MM.1S (cell line): ENCODE data around the gene AGTRAP.

Experiments used
- DNase-seq: peaks from one replicate; pipeline ENCODE4 v3.0.0-alpha.2; 2015
- H2AFZ ChIP-seq: fragments of 300-600 bp; sonication (generic); 2 replicates; pipeline ENCODE4 v1.6.0; 2016; ENCODE audit warnings: antibody characterized with exemption, low read length
- H3F3A ChIP-seq: fragments of 300-600 bp; sonication (generic); 2 replicates; pipeline ENCODE4 v1.6.1; 2016; ENCODE audit warnings: mild to moderate bottlenecking, antibody characterized with exemption, low read length, moderate library complexity, mixed read lengths; ENCODE audit not compliant: insufficient read depth
- H3K27ac ChIP-seq: fragments of 300-600 bp; sonication (generic); 2 replicates; pipeline ENCODE4 v1.5.1; 2016; ENCODE audit warnings: mild to moderate bottlenecking, low read length
- H3K27me3 ChIP-seq: fragments of 300-600 bp; sonication (generic); replicated peaks from 2 replicates; pipeline ENCODE4 v1.6.0; 2016; ENCODE audit warnings: low read length; ENCODE audit not compliant: insufficient read depth
- H3K36me3 ChIP-seq: fragments of 300-600 bp; sonication (generic); replicated peaks from 2 replicates; pipeline ENCODE4 v1.6.1; 2016; ENCODE audit warnings: mild to moderate bottlenecking, low read length, mixed read lengths; ENCODE audit not compliant: insufficient read depth
- H3K4me1 ChIP-seq: fragments of 300-600 bp; sonication (generic); 2 replicates; pipeline ENCODE4 v1.6.1; 2016; ENCODE audit warnings: low read length, mixed read lengths
- H3K4me2 ChIP-seq: fragments of 300-600 bp; sonication (generic); 2 replicates; pipeline ENCODE4 v1.6.0; 2016; ENCODE audit warnings: low read depth, low read length
- H3K4me3 ChIP-seq: fragments of 300-600 bp; sonication (generic); 2 replicates; pipeline ENCODE4 v1.5.1; 2016; ENCODE audit warnings: low read length, mixed read lengths
- H3K79me2 ChIP-seq: fragments of 300-600 bp; sonication (generic); 2 replicates; pipeline ENCODE4 v1.6.1; 2016; ENCODE audit warnings: mixed run types, low read length, mixed read lengths
- H3K9ac ChIP-seq: fragments of 300-600 bp; sonication (generic); 2 replicates; pipeline ENCODE4 v1.6.1; 2016; ENCODE audit warnings: low read length, mixed read lengths
- H3K9me2 ChIP-seq: fragments of 300-600 bp; sonication (generic); replicated peaks from 2 replicates; pipeline ENCODE4 v1.6.1; 2016; ENCODE audit warnings: mild to moderate bottlenecking, low read length, mixed read lengths; ENCODE audit not compliant: insufficient read depth
- H3K9me3 ChIP-seq: fragments of 300-600 bp; sonication (generic); replicated peaks from 2 replicates; pipeline ENCODE4 v1.6.1; 2016; ENCODE audit warnings: mild to moderate bottlenecking, low read length, mixed read lengths; ENCODE audit not compliant: insufficient read depth
- H4K20me1 ChIP-seq: fragments of 300-600 bp; sonication (generic); 2 replicates; pipeline ENCODE4 v1.6.1; 2016; ENCODE audit warnings: mild to moderate bottlenecking, low read length, moderate library complexity, mixed read lengths; ENCODE audit not compliant: insufficient read depth
- EZH2 ChIP-seq: fragments of 300-600 bp; sonication (generic); optimal IDR thresholded peaks from 2 replicates; pipeline ENCODE3; 2017; ENCODE audit warnings: low read depth, mild to moderate bottlenecking, antibody characterized with exemption, low read length, mixed read lengths
- EZH2phosphoT487 ChIP-seq: fragments of 300-600 bp; sonication (generic); IDR thresholded peaks from 2 replicates; pipeline ENCODE4 v1.6.1; 2018; ENCODE audit warnings: antibody characterized with exemption, low read length
- TF ChIP-seq, protein P1 (sequence below): fragments of 300-600 bp; sonication (generic); IDR thresholded peaks from 2 replicates; pipeline ENCODE4 v1.5.1; 2016; ENCODE audit warnings: antibody characterized with exemption, low read length, mixed read lengths

The AGTRAP gene

DNA sequence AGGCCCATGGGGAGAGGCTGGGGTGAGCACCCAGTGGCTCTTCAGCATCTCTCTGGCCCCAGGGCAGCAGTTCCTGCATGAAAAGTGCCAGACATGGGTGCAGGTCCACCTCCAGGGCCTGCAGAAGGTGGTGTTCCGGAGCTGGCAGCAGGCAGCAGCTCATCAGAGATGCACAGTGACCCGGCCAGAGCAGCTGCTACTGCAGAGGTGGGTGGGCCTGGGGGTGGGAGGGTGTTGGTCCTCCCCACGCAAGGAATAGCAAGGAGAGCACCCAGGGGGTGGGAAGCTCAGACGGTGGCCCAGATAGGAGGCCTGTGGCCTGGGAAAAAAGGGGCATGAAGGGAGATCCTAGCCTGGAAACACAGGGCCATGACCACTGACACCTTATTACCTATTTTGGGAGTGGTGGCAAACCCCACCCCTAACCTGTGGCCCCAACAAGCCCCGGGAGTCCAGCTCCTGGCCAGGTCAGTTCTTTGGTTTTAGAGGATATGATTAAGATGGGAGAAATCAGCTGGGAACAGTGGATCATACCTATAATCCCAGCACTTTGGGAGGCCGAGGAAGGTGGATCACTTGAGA lies 46.3 kb downstream of the AGTRAP start:
- TF ChIP-seq EZH2phosphoT487 (no peak), EZH2 (no peak)
- TF ChIP-seq, protein P1, sequence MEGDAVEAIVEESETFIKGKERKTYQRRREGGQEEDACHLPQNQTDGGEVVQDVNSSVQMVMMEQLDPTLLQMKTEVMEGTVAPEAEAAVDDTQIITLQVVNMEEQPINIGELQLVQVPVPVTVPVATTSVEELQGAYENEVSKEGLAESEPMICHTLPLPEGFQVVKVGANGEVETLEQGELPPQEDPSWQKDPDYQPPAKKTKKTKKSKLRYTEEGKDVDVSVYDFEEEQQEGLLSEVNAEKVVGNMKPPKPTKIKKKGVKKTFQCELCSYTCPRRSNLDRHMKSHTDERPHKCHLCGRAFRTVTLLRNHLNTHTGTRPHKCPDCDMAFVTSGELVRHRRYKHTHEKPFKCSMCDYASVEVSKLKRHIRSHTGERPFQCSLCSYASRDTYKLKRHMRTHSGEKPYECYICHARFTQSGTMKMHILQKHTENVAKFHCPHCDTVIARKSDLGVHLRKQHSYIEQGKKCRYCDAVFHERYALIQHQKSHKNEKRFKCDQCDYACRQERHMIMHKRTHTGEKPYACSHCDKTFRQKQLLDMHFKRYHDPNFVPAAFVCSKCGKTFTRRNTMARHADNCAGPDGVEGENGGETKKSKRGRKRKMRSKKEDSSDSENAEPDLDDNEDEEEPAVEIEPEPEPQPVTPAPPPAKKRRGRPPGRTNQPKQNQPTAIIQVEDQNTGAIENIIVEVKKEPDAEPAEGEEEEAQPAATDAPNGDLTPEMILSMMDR: no peak
- no peak overlapping the region for H3K4me3 ChIP-seq

DNA sequence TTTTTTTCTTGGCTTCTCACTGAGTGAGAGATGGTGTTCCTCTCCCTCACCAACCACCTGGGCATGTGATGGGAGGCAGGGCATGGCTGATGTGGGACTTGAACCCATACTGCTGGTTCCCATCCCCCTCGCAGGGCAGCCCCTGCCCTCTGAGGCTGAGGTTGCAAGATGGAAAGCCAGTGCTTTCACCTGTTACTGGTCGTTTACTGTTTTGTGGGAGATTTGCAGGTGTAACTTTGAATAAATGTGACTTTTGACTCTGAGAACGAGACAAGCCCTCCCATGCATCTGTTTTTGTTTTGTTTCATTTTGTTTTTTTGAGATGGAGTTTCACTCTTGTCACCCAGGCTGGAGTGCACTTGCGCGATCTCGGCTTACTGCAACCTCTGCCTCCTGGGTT lies 47.6 kb downstream of the AGTRAP start:
- Histone ChIP-seq H3K4me1 (peaks cover 15% of the 10 kb centered on the region), H3K79me2 (no peaks in the 10 kb centered on the region), H4K20me1 (no peaks in the 10 kb centered on the region), H3K36me3 (no peaks in the 10 kb centered on the region), H3K9me3 (no peaks in the 10 kb centered on the region), H2AFZ (peak overlapping the region; percentile 85), H3K9me2 (no peaks in the 10 kb centered on the region), H3K9ac (peak overlapping the region; percentile 57), H3K4me2 (peak overlapping the region; percentile 81; the same call in 1 of the 2 replicates), H3K27ac (peak overlapping the region; percentile 91; the same call in 1 of the 2 replicates), H3K27me3 (0 out of 2 replicates have a peak, but pooled peaks cover 2% of the 10 kb centered on the region), H3K4me3 (peak overlapping the region; percentile 52), H3F3A (peaks cover 17% of the 10 kb centered on the region)
- TF ChIP-seq EZH2phosphoT487: no peak
- TF ChIP-seq EZH2: no peak
- TF ChIP-seq, protein P1: no peak
- DNase-seq: peak; percentile 72

More for the DNA sequence above, 46.3 kb downstream of the AGTRAP start:
- Histone ChIP-seq H3K27me3 (0 out of 2 replicates have a peak, but pooled peaks cover 2% of the 10 kb centered on the region), H3K36me3 (no peaks in the 10 kb centered on the region), H3K79me2 (no peaks in the 10 kb centered on the region), H2AFZ (no peak overlapping the region), H3K4me1 (peaks cover 15% of the 10 kb centered on the region), H3K9me2 (no peaks in the 10 kb centered on the region), H4K20me1 (no peaks in the 10 kb centered on the region), H3F3A (peaks cover 17% of the 10 kb centered on the region), H3K9me3 (no peaks in the 10 kb centered on the region), H3K4me2 (no peak overlapping the region), H3K9ac (no peak overlapping the region), H3K27ac (no peak overlapping the region)
- DNase-seq: no peak

DNA sequence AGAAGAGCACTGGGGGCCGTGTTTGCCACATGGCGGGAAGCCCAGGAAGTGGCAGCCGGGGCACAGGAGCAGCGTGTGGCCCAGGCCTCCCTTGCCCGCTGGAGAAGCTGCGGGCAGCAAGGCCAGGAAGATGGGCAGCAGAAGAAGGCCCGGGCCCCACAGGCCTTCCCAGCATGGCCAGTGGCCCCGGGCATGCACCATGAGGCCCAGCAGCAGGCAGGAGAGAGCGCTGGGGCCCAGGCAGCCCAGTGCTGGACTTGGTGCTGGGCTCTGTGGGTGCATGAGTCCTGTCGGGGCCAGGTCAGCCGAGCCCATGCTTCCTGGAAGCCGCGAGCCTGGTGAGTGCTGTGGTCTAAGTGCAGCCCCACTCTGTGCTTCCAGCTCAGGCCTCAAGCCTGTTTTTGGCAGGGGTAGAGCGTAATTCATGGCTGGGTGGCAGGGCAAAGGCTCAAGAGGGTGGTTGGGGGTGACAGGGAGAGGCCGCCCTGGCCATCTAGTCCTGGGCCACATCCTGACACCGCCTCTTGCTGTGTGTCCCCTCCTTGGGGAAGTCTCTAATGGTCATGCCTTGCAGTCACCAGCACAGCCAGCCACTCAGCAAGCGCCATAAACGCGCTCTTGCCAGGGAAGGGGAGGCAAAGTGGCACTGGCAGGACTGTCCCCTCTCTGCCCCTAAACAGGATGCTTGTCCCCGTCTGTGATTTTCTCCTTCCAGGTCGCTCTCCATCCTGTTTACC lies 48.5 kb downstream of the AGTRAP start:
- peaks cover 15% of the 10 kb centered on the region for H3K4me1 ChIP-seq
- H3K9me3 ChIP-seq: no peaks in the 10 kb centered on the region
- H3K36me3 ChIP-seq: no peaks in the 10 kb centered on the region
- H3F3A ChIP-seq: peaks cover 17% of the 10 kb centered on the region
- H4K20me1 ChIP-seq: no peaks in the 10 kb centered on the region
- H3K27me3 ChIP-seq: 0 out of 2 replicates have a peak, but pooled peaks cover 2% of the 10 kb centered on the region
- no peaks in the 10 kb centered on the region for H3K79me2 ChIP-seq
- H3K4me2 ChIP-seq: peak overlapping the region; percentile 81
- H3K4me3 ChIP-seq: peak overlapping the region; percentile 47
- TF ChIP-seq EZH2phosphoT487: no peak
- TF ChIP-seq EZH2: no peak
- TF ChIP-seq, protein P1: no peak
- H3K9me2 ChIP-seq: no peaks in the 10 kb centered on the region
- no peak for DNase-seq
- H2AFZ ChIP-seq: peak overlapping the region; percentile 85; the same call in 1 of the 2 replicates
- peak overlapping the region; percentile 91 for H3K27ac ChIP-seq
- H3K9ac ChIP-seq: peak overlapping the region; percentile 57
